GM21423 (cell line): Measurements from ENCODE around the gene GABARAPL2.
"Not testable (repeated sequence)": the region's sequence is repeated elsewhere in the genome, so short reads cannot be mapped to it uniquely, and the experiment has no call there.

Experiments
- ATAC-seq: cut with Tn5 transposase; IDR thresholded peaks from one replicate; pipeline ENCODE4 v1.9.1; 2021; ENCODE audit warnings: mild to moderate bottlenecking, moderate library complexity; ENCODE audit not compliant: unreplicated experiment

GABARAPL2 gene

GRCh38 chr16:75590920-75591843, 25.0 kb downstream of the GABARAPL2 start:
- no peak for ATAC-seq

GRCh38 chr16:75591927-75592326, 25.7 kb downstream of the GABARAPL2 start:
- not testable (repeated sequence) for ATAC-seq

- no peak for ATAC-seq
Observed at GRCh38 chr16:75593308-75593707, 27.1 kb downstream of the GABARAPL2 start.

GRCh38 chr16:75593825-75594820, 27.9 kb downstream of the GABARAPL2 start:
- ATAC-seq, result no peak

GRCh38 chr16:75599452-75600277, 33.5 kb downstream of the GABARAPL2 start:
- ATAC-seq, result no peak

- no peak for ATAC-seq
Observed at GRCh38 chr16:75603241-75603640, 37.1 kb downstream of the GABARAPL2 start.

- ATAC-seq, result no peak
Observed at GRCh38 chr16:75606507-75606906, 40.3 kb downstream of the GABARAPL2 start.

GRCh38 chr16:75614066-75614897, 48.1 kb downstream of the GABARAPL2 start:
- no peak for ATAC-seq

- ATAC-seq, result no peak
Observed at GRCh38 chr16:75615619-75616018, 49.4 kb downstream of the GABARAPL2 start.

GRCh38 chr16:75616521-75617010, 50.4 kb downstream of the GABARAPL2 start:
- ATAC-seq, result no peak

GRCh38 chr16:75617121-75617520, 50.9 kb downstream of the GABARAPL2 start:
- no peak for ATAC-seq

GRCh38 chr16:75618780-75619179, 52.6 kb downstream of the GABARAPL2 start:
- no peak for ATAC-seq

GRCh38 chr16:75620326-75621169, 54.4 kb downstream of the GABARAPL2 start:
- ATAC-seq, result no peak

- no peak for ATAC-seq
Observed at GRCh38 chr16:75621170-75621477, 54.9 kb downstream of the GABARAPL2 start.

GRCh38 chr16:75622761-75623605, 56.8 kb downstream of the GABARAPL2 start, which contains the start of gene ADAT1:
ADAT1 (minus strand) TSS chr16:75623281; CDS start chr16:75620799, 2,482 bp downstream.
- peak; percentile 95 for ATAC-seq

GRCh38 chr16:75624921-75625334, 58.7 kb downstream of the GABARAPL2 start:
- no peak for ATAC-seq

GRCh38 chr16:75626806-75627205, 60.6 kb downstream of the GABARAPL2 start:
- ATAC-seq, result no peak
